Neuronal stem cell (in vitro differentiated cells): ENCODE measurements around the gene HSD17B8.

Source experiments
- DNase-seq: peaks from one replicate; pipeline ENCODE4 v3.0.0-alpha.2; 2013; ENCODE audit warnings: low spot score
- H2AFZ ChIP-seq: one replicate; pipeline ENCODE4 v1.6.1; 2013; ENCODE audit warnings: mild to moderate bottlenecking, low read length, inconsistent platforms
- H2AK5ac ChIP-seq: 2 replicates; pipeline ENCODE4 v1.6.1; 2013; ENCODE audit warnings: low read depth, mild to moderate bottlenecking, inconsistent platforms, low read length, moderate library complexity, mixed read lengths
- H2BK120ac ChIP-seq: 2 replicates; pipeline ENCODE4 v1.6.1; 2013; ENCODE audit warnings: low read depth, mild to moderate bottlenecking, inconsistent platforms, low read length, moderate library complexity, mixed read lengths
- H2BK12ac ChIP-seq: one replicate; pipeline ENCODE4 v1.6.1; 2013; ENCODE audit warnings: low read length, inconsistent platforms
- H2BK15ac ChIP-seq: 2 replicates; pipeline ENCODE4 v1.6.1; 2013; ENCODE audit warnings: mild to moderate bottlenecking, low read length, inconsistent platforms, mixed read lengths
- H2BK5ac ChIP-seq: one replicate; pipeline ENCODE4 v1.6.1; 2013; ENCODE audit warnings: inconsistent platforms, mild to moderate bottlenecking, low read length, moderate library complexity
- H3K14ac ChIP-seq: one replicate; pipeline ENCODE4 v1.6.1; 2013; ENCODE audit warnings: low read length, inconsistent platforms
- H3K18ac ChIP-seq: 2 replicates; pipeline ENCODE4 v1.6.1; 2013; ENCODE audit warnings: low read length, inconsistent platforms
- H3K23ac ChIP-seq: 2 replicates; pipeline ENCODE4 v1.6.1; 2013; ENCODE audit warnings: low read depth, mild to moderate bottlenecking, mixed read lengths, low read length, inconsistent platforms; ENCODE audit not compliant: poor library complexity
- H3K27ac ChIP-seq: replicated peaks from 3 replicates; pipeline ENCODE4 v1.5.1; 2013; ENCODE audit warnings: low read length, inconsistent platforms
- H3K27me3 ChIP-seq, 3 experiments: 2 replicates each; pipeline ENCODE4 v1.6.1; 2013; ENCODE audit warnings: low read length in 3 of 3, mild to moderate bottlenecking in 2 of 3, inconsistent platforms in 1 of 3, low read depth in 1 of 3, mixed read lengths in 1 of 3, moderate library complexity in 1 of 3; ENCODE audit not compliant: control insufficient read depth in 3 of 3, insufficient read depth in 3 of 3
- H3K36me3 ChIP-seq, 2 donors: replicated peaks in 1 of 2; 2 replicates each; pipeline ENCODE4 v1.6.1; 2013; ENCODE audit warnings: low read length in 2 of 2; ENCODE audit not compliant: control insufficient read depth in 2 of 2, insufficient read depth in 2 of 2
- H3K4ac ChIP-seq: 2 replicates; pipeline ENCODE4 v1.6.1; 2013; ENCODE audit warnings: inconsistent platforms, mild to moderate bottlenecking, low read length, moderate library complexity
- H3K4me1 ChIP-seq, 2 donors: 1 replicate in 1 of 2; 2 replicates in 1 of 2; pipeline ENCODE4 v1.6.1; 2013; ENCODE audit warnings: low read length in 2 of 2, low read depth in 1 of 2; ENCODE audit not compliant: control insufficient read depth in 2 of 2, insufficient read depth in 1 of 2
- H3K4me2 ChIP-seq: one replicate; pipeline ENCODE4 v1.6.1; 2013; ENCODE audit warnings: mild to moderate bottlenecking, low read length, inconsistent platforms; ENCODE audit not compliant: insufficient read depth, poor library complexity, severe bottlenecking
- H3K4me3 ChIP-seq, 2 donors: 2 replicates each; pipeline ENCODE4 v1.5.1; 2013; ENCODE audit warnings: low read length in 2 of 2, mild to moderate bottlenecking in 2 of 2, inconsistent platforms in 1 of 2, moderate library complexity in 1 of 2
- H3K79me1 ChIP-seq: one replicate; pipeline ENCODE4 v1.6.1; 2013; ENCODE audit warnings: low read depth, mild to moderate bottlenecking, inconsistent platforms, low read length, moderate library complexity
- H3K9ac ChIP-seq: one replicate; pipeline ENCODE4 v1.6.1; 2013; ENCODE audit warnings: mild to moderate bottlenecking, low read depth, low read length, inconsistent platforms; ENCODE audit not compliant: poor library complexity
- H3K9me3 ChIP-seq, 2 donors: replicated peaks in 1 of 2; 2 replicates each; pipeline versions ENCODE3 to v1.6.1; 2013; ENCODE audit warnings: low read length in 2 of 2, mild to moderate bottlenecking in 2 of 2, inconsistent platforms in 1 of 2, low read depth in 1 of 2, mixed read lengths in 1 of 2, moderate library complexity in 1 of 2; ENCODE audit not compliant: control insufficient read depth in 2 of 2, insufficient read depth in 1 of 2
- H4K8ac ChIP-seq: one replicate; pipeline ENCODE4 v1.6.1; 2013; ENCODE audit warnings: low read depth, mild to moderate bottlenecking, inconsistent platforms, low read length, moderate library complexity
- H4K91ac ChIP-seq: one replicate; pipeline ENCODE4 v1.6.1; 2013; ENCODE audit warnings: low read length, low read depth, mild to moderate bottlenecking, inconsistent platforms; ENCODE audit not compliant: poor library complexity
- WGBS, 2 donors: extraction: QIAGEN DNeasy Blood & Tissue Kit; methylation state at CpG; one replicate each; pipeline ENCODE4 v1.1.7; 2013; ENCODE audit warnings: missing lambda C conversion rate in 2 of 2, mixed read lengths in 1 of 2; ENCODE audit not compliant: insufficient read length in 2 of 2, insufficient replicate concordance in 1 of 2; ENCODE audit errors: extremely low coverage in 2 of 2; 5-methylcytosine and 5-hydroxymethylcytosine counted together

HSD17B8 gene

GRCh38 chr6:33211666-33212422 lies 7.4 kb downstream of the HSD17B8 start:
- no peak overlapping the region for H3K27ac ChIP-seq
- peaks cover 15 to 46% of the 10 kb centered on the region in 2 donors for H3K4me1 ChIP-seq
- no peak for DNase-seq
- H2AFZ ChIP-seq, result no peak overlapping the region
- no peak overlapping the region for H2BK5ac ChIP-seq
- peaks cover 16 to 38% of the 10 kb centered on the region in 2 donors for H3K36me3 ChIP-seq
- peaks cover 4% of the 10 kb centered on the region for H3K79me1 ChIP-seq
- H2BK120ac ChIP-seq, result no peak overlapping the region
- H2BK12ac ChIP-seq, result no peak overlapping the region
- peaks cover 0 to 24% (median 0%) of the 10 kb centered on the region in 3 experiments for H3K27me3 ChIP-seq
- no peak overlapping the region for H3K4ac ChIP-seq
- H3K4me2 ChIP-seq, result no peak overlapping the region
- H4K8ac ChIP-seq, result no peak overlapping the region
- peak overlapping the region; percentile 21 for H3K9ac ChIP-seq
- H3K18ac ChIP-seq, result no peak overlapping the region
- no peak overlapping the region for H4K91ac ChIP-seq
- peak overlapping the region; percentile 52 for H3K23ac ChIP-seq
- H3K9me3 ChIP-seq, result no peaks in the 10 kb centered on the region
- H2BK15ac ChIP-seq, result no peak overlapping the region
- no peak overlapping the region for H3K14ac ChIP-seq
- no CpG with 5 or more reads among the region's 18 CpGs for WGBS, 2 donors
- no peak overlapping the region for H2AK5ac ChIP-seq
- H3K4me3 ChIP-seq, result no peak overlapping the region

- H3K9me3 ChIP-seq, result no peaks in the 10 kb centered on the region
- peaks cover 4% of the 10 kb centered on the region for H3K79me1 ChIP-seq
- no peak overlapping the region for H3K4ac ChIP-seq
- H3K36me3 ChIP-seq, result peaks cover 16 to 38% of the 10 kb centered on the region in 2 donors
- H4K8ac ChIP-seq, result no peak overlapping the region
- peak overlapping the region; percentile 93 for H3K4me2 ChIP-seq
- H2BK120ac ChIP-seq, result no peak overlapping the region
- peak overlapping the region; percentile 87 for H3K9ac ChIP-seq
- H2BK15ac ChIP-seq, result no peak overlapping the region
- peak overlapping the region; percentile 24 to 83 for H3K4me3 ChIP-seq
- peak overlapping the region; percentile 58 for H2AFZ ChIP-seq
- peaks cover 0 to 26% (median 0%) of the 10 kb centered on the region in 3 experiments for H3K27me3 ChIP-seq
- H3K18ac ChIP-seq, result peak overlapping the region; percentile 96
- H2BK12ac ChIP-seq, result no peak overlapping the region
- no peak overlapping the region for H3K14ac ChIP-seq
- WGBS, 2 donors, result no CpG with 5 or more reads among the region's 6 CpGs
- no peak overlapping the region for H3K27ac ChIP-seq
- peak overlapping the region; percentile 66 for H3K23ac ChIP-seq
- H3K4me1 ChIP-seq, result peaks cover 15 to 46% of the 10 kb centered on the region in 2 donors
- no peak overlapping the region for H2AK5ac ChIP-seq
- DNase-seq, result no peak
- H2BK5ac ChIP-seq, result no peak overlapping the region
- H4K91ac ChIP-seq, result no peak overlapping the region
Measured at GRCh38 chr6:33212857-33213165, 8.4 kb downstream of the HSD17B8 start.

DNA sequence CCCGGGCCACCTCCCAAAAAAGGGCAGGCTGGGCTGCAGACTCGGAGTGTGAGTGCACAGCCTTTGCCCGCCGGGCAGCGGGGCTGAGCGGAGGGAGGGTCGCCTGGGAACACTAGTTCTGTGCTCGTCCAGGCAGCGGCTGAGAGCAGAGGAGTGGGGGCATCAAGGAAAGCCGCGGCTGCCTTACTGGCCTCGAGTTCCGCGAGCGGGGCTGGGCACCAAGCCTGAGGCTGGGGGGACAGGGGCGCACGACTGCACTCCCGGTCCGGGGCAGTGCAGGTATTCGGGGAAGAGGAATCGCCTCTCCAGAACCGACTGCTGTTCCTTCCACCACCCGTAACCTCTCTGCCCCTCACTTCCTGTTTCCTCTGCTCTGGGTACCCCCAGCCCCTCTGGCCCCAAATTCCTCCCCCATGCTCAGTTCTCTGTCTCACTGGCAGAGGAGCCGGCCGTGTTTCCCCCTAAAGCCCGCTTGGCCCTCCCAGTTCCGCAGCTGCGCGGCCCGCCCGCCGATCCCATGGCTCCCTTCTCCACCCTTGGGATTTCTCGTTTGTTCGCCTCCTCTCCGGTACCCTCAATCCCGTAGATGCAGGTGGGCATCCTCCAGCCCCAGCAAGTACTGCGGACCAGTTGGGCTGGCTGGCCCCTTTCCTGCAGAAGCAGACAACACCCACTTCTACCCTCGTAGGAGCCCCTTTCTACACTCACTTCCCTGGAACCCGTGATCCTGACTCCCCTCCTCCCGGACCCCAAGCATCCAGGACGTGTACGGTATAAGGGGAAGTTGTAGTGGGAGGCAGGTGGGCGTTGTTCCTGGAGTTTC lies 8.9 kb downstream of the HSD17B8 start:
- Histone ChIP-seq H2BK12ac (no peak overlapping the region), H3K27ac (peak overlapping the region; percentile 19), H4K8ac (peak overlapping the region; percentile 75), H2BK15ac (no peak overlapping the region), H3K9me3 (no peaks in the 10 kb centered on the region), H3K36me3 (peaks cover 16 to 38% of the 10 kb centered on the region in 2 donors), H2AFZ (peak overlapping the region; percentile 58), H2BK5ac (peak overlapping the region; percentile 9), H3K4me1 (peaks cover 15 to 46% of the 10 kb centered on the region in 2 donors), H3K14ac (peak overlapping the region; percentile 87), H2AK5ac (peak overlapping the region; percentile 66), H3K23ac (peak overlapping the region; percentile 66), H3K9ac (peak overlapping the region; percentile 87), H3K4ac (no peak overlapping the region), H3K4me2 (peak overlapping the region; percentile 93), H3K27me3 (peaks cover 0 to 26% (median 0%) of the 10 kb centered on the region in 3 experiments), H4K91ac (no peak overlapping the region), H3K79me1 (peaks cover 4% of the 10 kb centered on the region), H3K18ac (peak overlapping the region; percentile 96), H2BK120ac (peak overlapping the region; percentile 14), H3K4me3 (peak overlapping the region; percentile 24 to 83)
- no CpG with 5 or more reads among the region's 43 CpGs for WGBS, 2 donors
- DNase-seq, result no peak

DNA sequence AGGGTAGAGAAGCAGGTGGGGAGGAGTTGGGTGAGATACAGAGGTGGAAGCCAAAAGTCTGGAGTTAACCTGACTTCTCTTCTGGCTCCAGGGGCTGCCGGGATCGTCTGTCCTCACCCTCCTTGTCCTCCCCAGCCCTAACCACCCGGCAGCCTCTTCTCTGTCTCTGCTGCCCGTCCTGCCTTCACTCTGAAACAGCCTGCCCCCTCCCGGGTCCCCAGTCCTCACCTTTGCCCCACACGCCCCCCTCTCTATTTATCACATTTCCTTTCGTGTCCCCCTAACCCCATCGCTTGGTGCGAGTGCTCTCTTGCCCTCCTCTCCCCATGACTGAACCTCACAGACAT lies 9.5 kb downstream of the HSD17B8 start:
- peak overlapping the region; percentile 66 for H2AK5ac ChIP-seq
- no peak overlapping the region for H3K27ac ChIP-seq
- peak overlapping the region; percentile 14 for H2BK120ac ChIP-seq
- no peak overlapping the region for H2BK15ac ChIP-seq
- H2BK5ac ChIP-seq, result no peak overlapping the region
- no peak for DNase-seq
- peaks cover 13 to 43% of the 10 kb centered on the region in 2 donors for H3K4me1 ChIP-seq
- peak overlapping the region; percentile 85 for H3K9ac ChIP-seq
- peak overlapping the region; percentile 96 for H3K18ac ChIP-seq
- H3K4ac ChIP-seq, result no peak overlapping the region
- H3K79me1 ChIP-seq, result peaks cover 4% of the 10 kb centered on the region
- H3K9me3 ChIP-seq, result no peaks in the 10 kb centered on the region
- peak overlapping the region; percentile 87 for H3K14ac ChIP-seq
- peak overlapping the region; percentile 24 to 83 for H3K4me3 ChIP-seq
- peak overlapping the region; percentile 58 for H2AFZ ChIP-seq
- H2BK12ac ChIP-seq, result no peak overlapping the region
- H3K36me3 ChIP-seq, result peaks cover 16 to 35% of the 10 kb centered on the region in 2 donors
- peak overlapping the region; percentile 37 for H3K23ac ChIP-seq
- peak overlapping the region; percentile 75 for H4K8ac ChIP-seq
- peak overlapping the region; percentile 93 for H3K4me2 ChIP-seq
- no peak overlapping the region for H4K91ac ChIP-seq
- peaks cover 0 to 26% (median 0%) of the 10 kb centered on the region in 3 experiments for H3K27me3 ChIP-seq
- WGBS, 2 donors, result no CpG with 5 or more reads among the region's 9 CpGs
